Islet of Langerhans (tissue), 1 donor: ENCODE results near the gene NOSIP.
"Not testable (repeated sequence)": the region's sequence is repeated elsewhere in the genome, so short reads cannot be mapped to it uniquely, and the experiment has no call there.

Source experiments
- FAIRE-seq: peaks from one replicate; lab custom pipeline; 2011; peaks lifted over from hg19 to GRCh38; lab: Jason Lieb, UNC

Gene NOSIP

GRCh38 chr19:49580264-49581006, at the start of gene NOSIP:
Gene NOSIP, minus strand, starts transcription at chr19:49580556. Its CDS starts 19,865 bp downstream, at chr19:49560691.
- no peak for FAIRE-seq

- no peak for FAIRE-seq
Observed at GRCh38 chr19:49629659-49630058, 49.3 kb upstream of the NOSIP start.

GRCh38 chr19:49626226-49626625, 45.9 kb upstream of the NOSIP start:
- FAIRE-seq: no peak

GRCh38 chr19:49624967-49625910, 44.9 kb upstream of the NOSIP start:
- no peak for FAIRE-seq

GRCh38 chr19:49617860-49618259, 37.5 kb upstream of the NOSIP start:
- not testable (repeated sequence) for FAIRE-seq

GRCh38 chr19:49616945-49617344, 36.6 kb upstream of the NOSIP start:
- no peak for FAIRE-seq

GRCh38 chr19:49616532-49616931, 36.2 kb upstream of the NOSIP start:
- no peak for FAIRE-seq

GRCh38 chr19:49615861-49616260, 35.5 kb upstream of the NOSIP start:
- no peak for FAIRE-seq

GRCh38 chr19:49614096-49614833, 33.9 kb upstream of the NOSIP start:
- FAIRE-seq: no peak

GRCh38 chr19:49613374-49613773, 33.0 kb upstream of the NOSIP start:
- FAIRE-seq: no peak

- no peak for FAIRE-seq
Observed at GRCh38 chr19:49609499-49610092, 29.2 kb upstream of the NOSIP start.

GRCh38 chr19:49605605-49606004, 25.2 kb upstream of the NOSIP start:
- no peak for FAIRE-seq

GRCh38 chr19:49602806-49603205, 22.4 kb upstream of the NOSIP start:
- FAIRE-seq: no peak

GRCh38 chr19:49601482-49602038, 21.2 kb upstream of the NOSIP start:
- no peak for FAIRE-seq

- FAIRE-seq: no peak
Observed at GRCh38 chr19:49599378-49600295, 19.3 kb upstream of the NOSIP start.

GRCh38 chr19:49597703-49597974, 17.3 kb upstream of the NOSIP start:
- no peak for FAIRE-seq

GRCh38 chr19:49596954-49597702, 16.8 kb upstream of the NOSIP start:
- FAIRE-seq: no peak

GRCh38 chr19:49596407-49596806, 16.1 kb upstream of the NOSIP start:
- no peak for FAIRE-seq

- FAIRE-seq: no peak
Observed at GRCh38 chr19:49595819-49596404, 15.6 kb upstream of the NOSIP start.
